DMS 273 (cell line): Measurements from ENCODE around the gene FOXD4L5.
"Not testable (repeated sequence)": the region's sequence is repeated elsewhere in the genome, so short reads cannot be mapped to it uniquely, and the experiment has no call there.

Experiments
- DNase-seq: peaks from one replicate; lab custom pipeline; 2025; ENCODE audit not compliant: unreplicated experiment; lab: John Stamatoyannopoulos, UW

The FOXD4L5 gene

DNA sequence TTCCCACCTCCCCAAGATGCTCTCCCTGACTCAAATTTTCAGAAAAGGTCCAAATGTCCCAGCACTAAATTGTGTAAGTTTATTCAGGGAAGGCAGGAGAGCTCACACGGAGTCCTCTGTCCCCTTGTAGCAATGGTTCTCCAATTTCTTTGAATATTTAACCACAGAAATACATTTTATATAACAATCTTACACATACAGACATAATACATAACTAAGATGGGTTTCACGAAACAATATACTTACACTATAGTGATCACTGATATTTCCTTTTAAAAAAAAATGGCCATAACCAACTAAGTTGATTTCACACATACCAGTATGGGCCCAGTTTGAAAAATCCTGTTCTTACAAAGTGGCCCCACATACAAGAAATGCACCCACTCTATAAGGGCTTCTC is at the start of gene FOXD4L5:
Gene FOXD4L5 (minus strand): TSS at position 101 of the 400 bp plus-strand sequence. CDS start 832 bp downstream, outside the sequence.
- DNase-seq = not testable (repeated sequence)

DNA sequence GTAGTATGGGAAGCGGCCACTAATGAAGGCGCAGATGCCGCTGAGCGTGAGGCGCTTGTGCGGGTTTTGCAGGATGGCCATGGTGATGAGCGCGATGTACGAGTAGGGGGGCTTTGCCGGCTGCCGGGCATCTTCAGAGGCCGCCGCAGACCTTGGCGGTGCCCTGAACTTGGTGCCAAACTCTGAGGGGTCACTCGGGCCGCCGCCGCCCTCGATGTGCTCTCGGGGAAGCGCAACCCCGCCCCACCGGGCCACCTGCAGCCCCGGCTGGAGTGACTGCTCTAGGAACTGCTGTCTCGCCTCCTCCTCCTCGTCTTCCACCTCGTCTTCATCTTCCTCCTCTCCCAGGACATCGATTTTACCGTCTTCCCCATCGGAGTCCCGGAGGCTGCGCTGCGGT is 1.1 kb downstream of the FOXD4L5 start:
- DNase-seq = not testable (repeated sequence)

DNA sequence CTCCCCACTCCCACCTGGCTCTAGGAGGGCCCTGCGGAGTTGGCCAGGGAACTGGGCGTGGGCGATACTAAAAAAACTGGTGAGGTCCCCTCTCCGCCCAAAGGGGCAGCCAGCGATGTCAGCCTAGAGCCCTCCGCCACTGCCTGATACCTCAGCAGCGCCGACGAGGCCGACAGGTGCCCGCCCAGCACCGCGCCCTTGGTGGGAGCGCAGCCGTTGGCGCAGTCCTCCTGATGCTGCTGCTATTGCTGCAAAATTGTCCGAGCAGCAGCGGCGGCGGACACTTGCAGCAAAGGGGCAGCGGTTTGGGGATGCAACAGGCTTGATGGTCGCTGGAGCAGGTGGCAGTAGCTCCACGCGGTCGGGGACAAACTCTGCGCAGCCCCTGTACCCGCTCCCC is 2.0 kb downstream of the FOXD4L5 start:
- not testable (repeated sequence) for DNase-seq
